SU-DHL-6 (cell line): ENCODE measurements around the gene RAB4B.

Experiments used
- EZH2phosphoT487 ChIP-seq: fragments of 200-600 bp; sonication (generic), shearing (Covaris generic); conservative IDR thresholded peaks from 2 replicates; pipeline ENCODE4 v1.6.1; 2018; ENCODE audit warnings: mild to moderate bottlenecking, antibody characterized with exemption, low read length, moderate library complexity, mixed read lengths
- TF ChIP-seq, protein P1 (sequence below): fragments of 200-600 bp; sonication (generic); IDR thresholded peaks from one replicate; pipeline ENCODE4 v1.5.1; 2017; ENCODE audit warnings: antibody characterized with exemption, mild to moderate bottlenecking, low read length, moderate library complexity; ENCODE audit not compliant: insufficient read depth, poor library complexity, severe bottlenecking

DNA sequence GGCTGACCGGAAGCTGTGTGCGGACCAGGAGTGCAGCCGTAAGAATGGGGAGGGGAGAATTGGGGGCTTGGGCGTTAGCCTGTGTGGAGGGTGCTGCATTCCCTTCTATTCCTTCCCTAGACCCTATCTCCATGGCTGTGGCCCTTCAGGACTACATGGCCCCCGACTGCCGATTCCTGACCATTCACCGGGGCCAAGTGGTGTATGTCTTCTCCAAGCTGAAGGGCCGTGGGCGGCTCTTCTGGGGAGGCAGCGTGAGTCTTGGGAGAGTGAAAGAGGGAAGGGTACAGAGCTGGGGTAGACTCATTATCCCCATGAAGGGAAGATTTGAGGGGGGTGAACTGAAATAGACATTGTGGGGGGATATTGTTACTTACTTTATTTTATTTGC lies 2.4 kb upstream of the RAB4B start:
- TF ChIP-seq EZH2phosphoT487: no peak
- TF ChIP-seq, protein P1, sequence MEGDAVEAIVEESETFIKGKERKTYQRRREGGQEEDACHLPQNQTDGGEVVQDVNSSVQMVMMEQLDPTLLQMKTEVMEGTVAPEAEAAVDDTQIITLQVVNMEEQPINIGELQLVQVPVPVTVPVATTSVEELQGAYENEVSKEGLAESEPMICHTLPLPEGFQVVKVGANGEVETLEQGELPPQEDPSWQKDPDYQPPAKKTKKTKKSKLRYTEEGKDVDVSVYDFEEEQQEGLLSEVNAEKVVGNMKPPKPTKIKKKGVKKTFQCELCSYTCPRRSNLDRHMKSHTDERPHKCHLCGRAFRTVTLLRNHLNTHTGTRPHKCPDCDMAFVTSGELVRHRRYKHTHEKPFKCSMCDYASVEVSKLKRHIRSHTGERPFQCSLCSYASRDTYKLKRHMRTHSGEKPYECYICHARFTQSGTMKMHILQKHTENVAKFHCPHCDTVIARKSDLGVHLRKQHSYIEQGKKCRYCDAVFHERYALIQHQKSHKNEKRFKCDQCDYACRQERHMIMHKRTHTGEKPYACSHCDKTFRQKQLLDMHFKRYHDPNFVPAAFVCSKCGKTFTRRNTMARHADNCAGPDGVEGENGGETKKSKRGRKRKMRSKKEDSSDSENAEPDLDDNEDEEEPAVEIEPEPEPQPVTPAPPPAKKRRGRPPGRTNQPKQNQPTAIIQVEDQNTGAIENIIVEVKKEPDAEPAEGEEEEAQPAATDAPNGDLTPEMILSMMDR: no peak
